Endodermal cell (in vitro differentiated cells): ENCODE data around the gene LANCL2. TPM values are rescaled to one million over a fixed set of nuclear protein-coding genes. Genes with fewer than 3 reads are reported as not detected.

Experiments
- DNase-seq: peaks from one replicate; pipeline ENCODE4 v3.0.0-alpha.2; 2017
- H3K27ac ChIP-seq: 2 replicates; pipeline ENCODE4 v1.5.1; 2013; ENCODE audit warnings: mild to moderate bottlenecking, low read depth, low read length, moderate library complexity
- H3K27me3 ChIP-seq: 2 replicates; pipeline ENCODE4 v1.6.1; 2013; ENCODE audit warnings: mild to moderate bottlenecking, low read length, moderate library complexity; ENCODE audit not compliant: insufficient read depth, control insufficient read depth, poor library complexity, severe bottlenecking
- H3K36me3 ChIP-seq: 2 replicates; pipeline ENCODE4 v1.7.0; 2013; ENCODE audit warnings: mild to moderate bottlenecking, low read length, moderate library complexity; ENCODE audit not compliant: control insufficient read depth, insufficient read depth
- H3K4me1 ChIP-seq: one replicate; pipeline ENCODE4 v1.7.0; 2013; ENCODE audit warnings: low read length; ENCODE audit not compliant: control insufficient read depth, insufficient read depth
- H3K4me3 ChIP-seq: 2 replicates; pipeline ENCODE4 v1.5.1; 2013; ENCODE audit warnings: mild to moderate bottlenecking, low read length, moderate library complexity
- H3K9ac ChIP-seq: 2 replicates; pipeline ENCODE4 v1.6.1; 2013; ENCODE audit warnings: mild to moderate bottlenecking, low read length, moderate library complexity; ENCODE audit not compliant: poor library complexity, severe bottlenecking; ENCODE audit errors: extremely low read depth
- H3K9me3 ChIP-seq: 2 replicates; pipeline ENCODE4 v1.6.1; 2013; ENCODE audit warnings: mild to moderate bottlenecking, low read length, moderate library complexity; ENCODE audit not compliant: control insufficient read depth
- H3K27ac Mint-ChIP-seq: 2 replicates; pipeline ENCODE4 v1.8.0; 2020; ENCODE audit warnings: mixed read lengths
- H3K27me3 Mint-ChIP-seq: 2 replicates; pipeline ENCODE4 v1.8.0; 2021; ENCODE audit warnings: mild to moderate bottlenecking, mixed read lengths; ENCODE audit not compliant: insufficient read depth
- H3K36me3 Mint-ChIP-seq: 2 replicates; pipeline ENCODE4 v1.8.0; 2020; ENCODE audit warnings: low read depth, mixed read lengths
- H3K4me1 Mint-ChIP-seq: 2 replicates; pipeline ENCODE4 v1.8.0; 2020; ENCODE audit warnings: mixed read lengths
- H3K4me3 Mint-ChIP-seq: 2 replicates; pipeline ENCODE4 v1.8.0; 2020; ENCODE audit warnings: mild to moderate bottlenecking, moderate library complexity, mixed read lengths
- H3K9me3 Mint-ChIP-seq: 2 replicates; pipeline ENCODE4 v1.8.0; 2020; ENCODE audit warnings: mild to moderate bottlenecking, mixed read lengths
- WGBS, 2 experiments: methylation state at CpG; one replicate each; pipeline versions ENCODE4 v1.1.5 to v1.1.7; 2013; ENCODE audit warnings: missing lambda C conversion rate in 2 of 2, mixed read lengths in 1 of 2; ENCODE audit not compliant: insufficient coverage in 1 of 2, insufficient read length in 1 of 2; 5-methylcytosine and 5-hydroxymethylcytosine counted together
- total RNA-seq, 2 donors: library from RNA; stranded (reverse); fragmentation: NEBNext Ultra II Directional in 1 of 2; extraction: Animal tissue kit (Norgen Biotek cat#: 25700) in 1 of 2; gene quantifications; 2 replicates in 1 of 2; 3 replicates in 1 of 2; pipeline ENCODE4 v1.2.1, GENCODE V29; 2021
- TF ChIP-seq, protein P1 (sequence below): fragments of 200-600 bp; sonication (generic); conservative IDR thresholded peaks from 2 replicates; pipeline ENCODE4 v1.5.0; 2021; ENCODE audit warnings: antibody characterized with exemption, mild to moderate bottlenecking

Gene LANCL2
- total RNA-seq, 2 donors from 2014 or later = 9.4 to 17.7 TPM

DNA sequence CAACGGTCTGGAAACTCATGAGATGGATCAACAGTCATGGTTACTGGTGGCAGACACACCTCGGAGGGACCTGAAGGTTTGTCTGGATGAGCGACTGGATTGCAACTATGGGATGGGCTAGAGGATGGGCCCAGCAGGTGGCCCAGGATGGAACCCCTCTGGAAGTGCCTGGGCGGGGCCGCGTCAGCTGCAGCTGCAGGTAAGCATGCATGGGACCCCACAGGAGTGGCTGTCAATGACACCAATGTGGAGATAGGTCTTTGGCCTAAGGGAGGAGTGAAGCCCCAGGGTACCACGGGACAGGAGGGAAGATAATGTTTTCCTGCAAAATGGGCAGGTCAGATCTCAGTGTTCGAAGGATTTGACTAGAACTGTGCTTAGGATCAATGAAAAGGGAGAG is 103.4 kb downstream of the LANCL2 start:
- H3K36me3 Mint-ChIP-seq = peaks cover 56% of the 10 kb centered on the region
- peaks cover 19% of the 10 kb centered on the region for H3K36me3 ChIP-seq
- no peaks in the 10 kb centered on the region for H3K27me3 ChIP-seq
- peaks cover 34% of the 10 kb centered on the region for H3K9me3 Mint-ChIP-seq
- DNase-seq = no peak
- H3K9ac ChIP-seq = no peak overlapping the region
- WGBS, 2 experiments = 92 to 96% methylated on average over 5 to 8 of the region's 8 CpGs
- H3K4me3 ChIP-seq = no peak overlapping the region
- H3K27ac Mint-ChIP-seq = no peak overlapping the region
- H3K27me3 Mint-ChIP-seq = no peaks in the 10 kb centered on the region
- TF ChIP-seq, protein P1, sequence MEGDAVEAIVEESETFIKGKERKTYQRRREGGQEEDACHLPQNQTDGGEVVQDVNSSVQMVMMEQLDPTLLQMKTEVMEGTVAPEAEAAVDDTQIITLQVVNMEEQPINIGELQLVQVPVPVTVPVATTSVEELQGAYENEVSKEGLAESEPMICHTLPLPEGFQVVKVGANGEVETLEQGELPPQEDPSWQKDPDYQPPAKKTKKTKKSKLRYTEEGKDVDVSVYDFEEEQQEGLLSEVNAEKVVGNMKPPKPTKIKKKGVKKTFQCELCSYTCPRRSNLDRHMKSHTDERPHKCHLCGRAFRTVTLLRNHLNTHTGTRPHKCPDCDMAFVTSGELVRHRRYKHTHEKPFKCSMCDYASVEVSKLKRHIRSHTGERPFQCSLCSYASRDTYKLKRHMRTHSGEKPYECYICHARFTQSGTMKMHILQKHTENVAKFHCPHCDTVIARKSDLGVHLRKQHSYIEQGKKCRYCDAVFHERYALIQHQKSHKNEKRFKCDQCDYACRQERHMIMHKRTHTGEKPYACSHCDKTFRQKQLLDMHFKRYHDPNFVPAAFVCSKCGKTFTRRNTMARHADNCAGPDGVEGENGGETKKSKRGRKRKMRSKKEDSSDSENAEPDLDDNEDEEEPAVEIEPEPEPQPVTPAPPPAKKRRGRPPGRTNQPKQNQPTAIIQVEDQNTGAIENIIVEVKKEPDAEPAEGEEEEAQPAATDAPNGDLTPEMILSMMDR = no peak
- H3K4me1 ChIP-seq = no peaks in the 10 kb centered on the region
- H3K9me3 ChIP-seq = peaks cover 22% of the 10 kb centered on the region
- no peak overlapping the region for H3K27ac ChIP-seq
- H3K4me1 Mint-ChIP-seq = no peaks in the 10 kb centered on the region
- H3K4me3 Mint-ChIP-seq = no peak overlapping the region

DNA sequence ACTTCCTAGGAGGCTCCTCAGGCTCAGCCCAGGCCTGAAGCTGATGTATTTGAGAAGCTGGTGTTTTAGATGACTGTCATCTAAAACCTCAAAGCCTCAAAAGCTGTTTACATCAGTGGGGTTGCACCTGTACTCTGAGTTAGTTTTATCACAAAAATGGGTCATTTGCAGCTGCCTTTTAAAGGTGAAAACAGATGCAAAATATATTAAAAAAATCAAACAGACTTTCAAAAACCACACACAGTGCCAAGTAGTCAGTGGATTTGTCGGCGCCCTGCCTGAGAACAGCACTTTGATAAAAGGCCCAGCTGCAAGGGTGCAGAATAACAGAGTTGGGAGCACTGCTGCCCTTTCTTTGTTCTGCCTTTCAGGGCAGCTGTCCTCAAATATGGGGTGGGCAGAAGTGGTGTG is 104.1 kb downstream of the LANCL2 start:
- H3K9ac ChIP-seq = no peak overlapping the region
- WGBS, 2 experiments = 97 to 100% methylated on average over 2 of the region's 2 CpGs
- TF ChIP-seq, protein P1 = no peak
- peaks cover 14% of the 10 kb centered on the region for H3K9me3 ChIP-seq
- peaks cover 16% of the 10 kb centered on the region for H3K36me3 ChIP-seq
- DNase-seq = no peak
- H3K4me1 ChIP-seq = no peaks in the 10 kb centered on the region
- no peak overlapping the region for H3K4me3 ChIP-seq
- H3K27me3 ChIP-seq = no peaks in the 10 kb centered on the region
- Mint-ChIP-seq H3K27me3 (no peaks in the 10 kb centered on the region), H3K36me3 (peaks cover 48% of the 10 kb centered on the region), H3K4me1 (no peaks in the 10 kb centered on the region), H3K4me3 (no peak overlapping the region), H3K9me3 (peaks cover 27% of the 10 kb centered on the region), H3K27ac (no peak overlapping the region)
- H3K27ac ChIP-seq = peak overlapping the region; percentile 49

DNA sequence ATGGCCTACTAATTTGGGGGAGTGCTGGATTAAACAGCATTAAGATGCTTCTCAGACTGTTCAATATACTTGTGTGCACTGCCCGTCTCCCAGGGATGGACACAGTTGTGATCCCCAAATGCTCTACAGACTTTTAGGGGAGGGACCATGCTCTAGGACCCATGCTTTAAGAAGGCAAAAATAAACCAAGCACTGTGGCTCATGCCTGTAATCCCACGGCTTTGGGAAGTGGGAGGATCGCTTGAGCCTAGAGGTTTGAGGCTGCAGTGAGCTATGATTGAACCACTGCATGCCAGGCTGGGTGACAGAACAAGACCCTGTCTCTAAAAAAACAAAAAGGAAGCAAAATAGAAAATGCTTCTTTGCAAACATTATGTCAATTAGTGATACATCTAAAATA is 104.6 kb downstream of the LANCL2 start:
- no peak for DNase-seq

More for the DNA sequence above, 104.6 kb downstream of the LANCL2 start:
- H3K27ac Mint-ChIP-seq = no peak overlapping the region
- H3K27ac ChIP-seq = peak overlapping the region; percentile 49
- peaks cover 24% of the 10 kb centered on the region for H3K9me3 Mint-ChIP-seq
- no peaks in the 10 kb centered on the region for H3K4me1 Mint-ChIP-seq
- TF ChIP-seq, protein P1 = no peak
- no peaks in the 10 kb centered on the region for H3K4me1 ChIP-seq
- no peaks in the 10 kb centered on the region for H3K27me3 ChIP-seq
- peaks cover 10% of the 10 kb centered on the region for H3K9me3 ChIP-seq
- H3K36me3 Mint-ChIP-seq = peaks cover 44% of the 10 kb centered on the region
- 79 to 86% methylated on average over 3 of the region's 3 CpGs for WGBS, 2 experiments
- no peaks in the 10 kb centered on the region for H3K27me3 Mint-ChIP-seq
- H3K4me3 ChIP-seq = no peak overlapping the region
- no peak overlapping the region for H3K4me3 Mint-ChIP-seq
- no peak overlapping the region for H3K9ac ChIP-seq
- H3K36me3 ChIP-seq = peaks cover 12% of the 10 kb centered on the region
